ENCODE data around the gene ANKRD13D. TPM values are rescaled to one million over a fixed set of nuclear protein-coding genes. Genes with fewer than 3 reads are reported as not detected.

The ANKRD13D gene
- polyA plus RNA-seq, 3 donors, result 27.6 to 53.8 (median 44.8) TPM

DNA sequence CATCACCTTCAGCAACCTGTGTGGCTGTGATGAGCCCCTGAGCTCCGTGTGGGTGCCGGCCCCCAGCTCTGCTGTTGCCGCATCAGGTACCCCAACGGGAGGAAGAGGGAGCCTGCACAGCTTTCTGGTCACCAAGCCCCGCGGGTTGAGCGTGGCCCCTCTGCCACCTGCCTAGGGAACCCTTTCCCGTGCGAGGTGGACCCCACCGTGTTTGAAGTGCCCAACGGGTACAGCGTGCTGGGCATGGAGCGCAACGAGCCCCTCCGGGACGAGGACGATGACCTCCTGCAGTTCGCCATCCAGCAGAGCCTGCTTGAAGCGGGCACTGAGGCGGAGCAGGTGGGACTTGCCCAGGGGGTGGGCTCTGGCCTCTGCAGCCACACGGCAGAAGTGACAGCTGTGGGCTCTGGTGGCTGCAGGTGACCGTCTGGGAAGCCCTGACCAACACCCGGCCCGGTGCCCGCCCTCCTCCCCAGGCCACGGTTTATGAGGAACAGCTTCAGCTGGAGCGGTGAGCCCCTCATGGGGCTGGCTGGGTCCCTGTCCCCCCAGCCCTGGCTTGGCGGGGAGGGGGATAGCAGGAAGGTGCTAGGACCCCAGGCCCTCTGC, 12.3 kb downstream of the ANKRD13D start:
- no peak for DNase-seq

DNA sequence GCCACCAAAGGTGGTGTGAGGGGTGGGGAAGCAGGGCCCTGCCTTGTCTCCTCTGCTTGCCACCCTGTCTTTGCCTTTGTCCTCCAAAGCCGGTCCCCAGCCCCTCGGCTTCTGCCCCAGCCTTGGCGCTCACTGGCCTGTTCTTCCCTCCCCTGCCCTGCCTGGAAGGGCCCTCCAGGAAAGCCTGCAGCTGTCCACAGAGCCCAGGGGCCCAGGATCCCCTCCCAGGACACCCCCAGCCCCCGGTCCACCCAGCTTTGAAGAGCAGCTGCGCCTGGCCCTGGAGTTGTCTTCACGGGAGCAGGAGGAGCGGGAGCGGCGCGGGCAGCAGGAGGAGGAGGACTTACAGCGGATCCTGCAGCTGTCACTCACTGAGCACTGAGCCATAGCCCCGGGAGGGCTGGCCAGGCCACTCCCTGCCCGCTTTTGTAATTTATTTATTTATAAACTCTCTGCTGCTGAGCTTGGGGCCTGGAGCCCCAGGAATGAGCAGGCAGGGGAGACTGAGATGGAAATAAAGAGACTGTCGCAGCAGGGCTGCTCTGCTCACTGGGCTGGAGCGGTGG, 12.9 kb downstream of the ANKRD13D start:
- peak; percentile 74 for DNase-seq

GRCh38 chr11:67302571-67303131, 13.5 kb downstream of the ANKRD13D start:
- no peak for DNase-seq

- DNase-seq, result no peak
Measured at GRCh38 chr11:67303132-67303834, 14.2 kb downstream of the ANKRD13D start, which contains the start of gene SSH3. TSS of gene SSH3 (plus strand) at chr11:67303530. CDS start at chr11:67303626, 96 bp downstream.

GRCh38 chr11:67303835-67304411, 14.8 kb downstream of the ANKRD13D start:
- no peak for DNase-seq

GRCh38 chr11:67304511-67305113, 15.5 kb downstream of the ANKRD13D start:
- DNase-seq, result no peak

DNA sequence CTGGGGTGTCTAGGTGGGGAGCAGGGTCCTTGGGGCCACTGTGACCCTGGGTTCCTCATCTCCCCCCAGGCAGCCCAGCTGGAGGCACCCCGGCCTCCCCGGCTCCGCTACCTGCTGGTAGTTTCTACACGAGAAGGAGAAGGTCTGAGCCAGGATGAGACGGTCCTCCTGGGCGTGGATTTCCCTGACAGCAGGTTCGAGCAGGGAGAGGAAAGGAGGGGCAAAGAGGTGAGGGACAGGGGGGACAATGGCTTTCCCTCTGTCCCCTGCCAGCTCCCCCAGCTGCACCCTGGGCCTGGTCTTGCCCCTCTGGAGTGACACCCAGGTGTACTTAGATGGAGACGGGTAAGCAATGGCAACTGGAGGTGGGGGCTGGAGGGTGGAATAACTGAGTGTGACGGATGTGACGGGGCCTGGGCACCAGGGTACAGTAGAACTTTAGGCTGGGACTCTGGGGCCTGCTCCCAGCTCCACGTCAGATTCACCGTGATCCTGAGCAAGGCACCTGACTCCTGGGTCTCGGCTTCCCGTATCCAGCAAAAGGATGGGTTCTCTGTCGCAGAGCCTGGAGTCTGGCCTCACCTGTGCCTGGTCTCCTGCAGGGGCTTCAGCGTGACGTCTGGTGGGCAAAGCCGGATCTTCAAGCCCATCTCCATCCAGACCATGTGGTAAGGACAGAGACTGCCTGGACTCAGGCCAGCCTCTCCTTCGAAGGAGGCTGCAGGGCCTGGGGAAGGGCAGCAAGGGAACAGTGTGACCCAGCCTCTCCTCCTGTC, 17.9 kb downstream of the ANKRD13D start:
- DNase-seq, result no peak

DNA sequence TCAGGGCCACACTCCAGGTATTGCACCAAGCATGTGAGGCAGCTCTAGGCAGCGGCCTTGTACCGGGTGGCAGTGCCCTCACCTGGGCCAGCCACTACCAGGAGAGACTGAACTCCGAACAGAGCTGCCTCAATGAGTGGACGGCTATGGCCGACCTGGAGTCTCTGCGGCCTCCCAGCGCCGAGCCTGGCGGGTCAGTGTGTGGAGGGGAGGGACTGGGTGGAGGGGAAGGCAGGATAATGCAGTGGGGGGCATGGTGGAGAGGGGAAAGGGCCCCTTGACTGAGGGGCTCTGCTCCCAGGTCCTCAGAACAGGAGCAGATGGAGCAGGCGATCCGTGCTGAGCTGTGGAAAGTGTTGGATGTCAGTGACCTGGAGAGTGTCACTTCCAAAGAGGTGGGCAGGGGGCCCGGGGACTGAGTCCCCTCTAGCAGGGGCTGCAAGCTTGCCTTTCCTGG, 18.5 kb downstream of the ANKRD13D start:
- no peak for DNase-seq

DNA sequence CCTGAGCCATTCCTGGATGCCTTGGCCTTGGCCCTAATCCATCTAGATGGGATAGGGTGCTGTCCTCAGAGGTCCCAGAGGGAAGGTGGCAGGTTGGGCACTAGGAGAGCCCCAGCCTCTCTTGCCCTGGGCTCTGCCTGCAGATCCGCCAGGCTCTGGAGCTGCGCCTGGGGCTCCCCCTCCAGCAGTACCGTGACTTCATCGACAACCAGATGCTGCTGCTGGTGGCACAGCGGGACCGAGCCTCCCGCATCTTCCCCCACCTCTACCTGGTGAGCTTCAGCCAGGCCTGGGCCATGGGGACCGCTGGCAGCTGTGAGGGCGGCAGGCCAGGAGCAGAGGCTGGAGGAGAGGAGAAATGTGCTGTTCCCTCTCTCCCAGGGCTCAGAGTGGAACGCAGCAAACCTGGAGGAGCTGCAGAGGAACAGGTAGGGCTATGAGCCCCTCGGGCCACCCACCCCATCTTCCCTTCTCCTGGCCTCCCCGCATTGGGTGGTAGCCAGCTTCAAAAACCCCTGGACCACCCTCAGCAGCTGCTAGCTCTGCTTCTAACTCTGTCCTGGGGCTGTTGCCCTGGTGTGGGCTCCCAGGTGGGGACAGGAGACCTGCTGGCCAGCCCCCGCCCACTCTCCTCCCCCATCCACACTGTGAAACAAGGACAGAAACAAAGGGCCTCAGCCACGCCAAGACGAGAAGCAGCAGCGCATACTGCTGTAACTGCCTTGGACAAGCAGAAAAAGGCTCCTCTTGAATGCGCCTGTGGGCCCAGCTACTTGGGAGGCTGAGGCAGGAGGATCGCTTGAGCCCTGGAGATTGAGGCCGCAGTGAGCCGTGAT, 19.1 kb downstream of the ANKRD13D start:
- DNase-seq, result no peak

DNA sequence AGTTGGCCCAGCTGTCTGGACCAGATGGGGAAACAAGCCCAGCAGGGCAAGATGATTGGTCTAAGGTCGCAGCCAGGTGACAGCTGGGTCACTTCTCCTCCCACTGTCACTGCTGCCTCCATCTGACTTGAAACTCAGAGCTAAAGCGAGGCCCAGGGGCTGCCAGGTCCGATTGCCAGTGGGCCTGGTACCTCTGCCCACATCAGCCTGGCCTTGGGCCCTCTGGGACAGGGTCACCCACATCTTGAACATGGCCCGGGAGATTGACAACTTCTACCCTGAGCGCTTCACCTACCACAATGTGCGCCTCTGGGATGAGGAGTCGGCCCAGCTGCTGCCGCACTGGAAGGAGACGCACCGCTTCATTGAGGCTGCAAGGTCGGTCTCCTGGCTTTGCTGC, 20.1 kb downstream of the ANKRD13D start:
- DNase-seq, result no peak

GRCh38 chr11:67309661-67310061, 20.6 kb downstream of the ANKRD13D start:
- DNase-seq, result no peak

- no peak for DNase-seq
Measured at GRCh38 chr11:67310246-67311050, 21.3 kb downstream of the ANKRD13D start.

- no peak for DNase-seq
Measured at GRCh38 chr11:67311051-67311555, 22.0 kb downstream of the ANKRD13D start.

GRCh38 chr11:67311556-67312082, 22.5 kb downstream of the ANKRD13D start:
- no peak for DNase-seq

DNA sequence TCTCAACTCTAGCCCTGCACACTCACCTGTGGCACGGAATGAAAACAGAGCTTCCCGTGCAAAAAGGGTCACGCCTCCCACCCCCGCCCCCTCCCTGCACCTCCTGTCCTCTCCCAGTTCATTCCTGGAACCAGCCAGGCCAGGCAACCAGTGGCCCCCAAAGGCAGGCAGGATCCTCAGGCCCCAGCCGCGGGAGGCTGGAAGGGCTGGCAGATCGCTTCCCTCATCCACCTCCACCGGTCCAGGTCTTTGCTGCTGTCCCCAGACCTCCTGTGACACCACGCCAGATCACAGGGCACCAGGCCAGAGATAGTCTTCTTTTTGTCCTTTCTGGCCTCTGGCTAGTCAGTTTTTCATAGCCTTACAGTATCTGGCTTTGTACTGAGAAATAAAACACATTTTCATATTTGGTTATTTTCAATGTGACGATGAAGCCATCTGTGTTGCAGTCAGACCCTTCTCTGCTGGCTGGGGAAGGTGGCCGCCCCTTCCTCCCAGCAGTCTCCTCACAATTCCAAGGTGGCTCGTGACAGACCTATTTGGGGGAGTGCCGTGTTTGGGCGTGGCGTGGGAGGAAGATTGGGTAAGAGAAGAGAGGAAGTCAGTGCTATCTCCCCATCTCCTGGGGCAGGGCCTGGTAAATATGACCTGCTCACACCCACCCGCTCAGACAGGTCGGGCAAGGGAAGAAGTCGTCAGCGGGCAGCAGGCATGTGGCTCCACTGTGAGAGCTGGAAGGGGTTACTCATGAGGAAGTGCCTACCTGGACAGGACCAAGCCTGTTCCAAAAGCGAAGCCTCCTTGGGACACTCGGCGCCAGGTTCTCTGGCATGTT, 23.3 kb downstream of the ANKRD13D start:
- DNase-seq, result no peak

- no peak for DNase-seq
Measured at GRCh38 chr11:67313125-67313890, 24.2 kb downstream of the ANKRD13D start.

GRCh38 chr11:67314218-67314617, 25.1 kb downstream of the ANKRD13D start:
- no peak for DNase-seq
